T-helper 9 cell (primary cell): ENCODE measurements around the gene CCSER1.
"Not testable (repeated sequence)": the region's sequence is repeated elsewhere in the genome, so short reads cannot be mapped to it uniquely, and the experiment has no call there.

Source experiments
- DNase-seq: peaks from one replicate; pipeline ENCODE4 v3.0.0-alpha.2; 2020

CCSER1 gene

GRCh38 chr4:91317434-91317833, 1190.2 kb downstream of the CCSER1 start:
- DNase-seq = no peak

DNA sequence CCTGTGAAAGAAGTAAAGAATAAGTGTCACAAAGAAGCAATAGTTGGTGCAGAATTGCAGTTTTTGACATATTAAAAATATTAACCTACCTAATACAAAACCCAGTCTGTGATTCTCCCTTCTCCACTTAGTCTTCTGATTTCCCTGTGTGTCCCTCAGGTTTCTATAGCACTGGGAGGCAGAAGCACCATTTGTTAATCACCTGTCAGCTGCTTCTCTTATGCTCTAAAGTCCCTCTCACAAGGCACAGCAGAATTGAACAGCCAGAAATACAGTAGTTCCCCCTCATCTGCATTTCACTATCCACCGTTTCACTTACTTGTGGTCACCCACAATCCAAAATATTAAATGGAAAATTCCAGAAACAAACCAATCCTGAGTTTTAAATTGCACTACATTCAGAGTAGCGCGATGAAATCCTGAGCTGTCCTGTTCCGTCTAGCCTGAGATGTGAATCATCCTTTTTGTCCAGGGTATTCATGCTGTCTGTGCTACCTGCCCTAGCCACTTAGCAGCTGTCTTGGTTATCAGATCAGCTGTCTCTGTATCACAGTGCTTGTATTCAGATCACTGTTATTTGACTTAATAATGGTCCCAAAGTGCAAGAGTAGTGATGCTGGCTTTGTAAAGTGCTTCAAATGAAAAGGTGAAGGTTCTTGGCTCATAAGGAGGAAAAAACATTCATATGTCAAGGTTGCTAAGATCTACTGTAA, 1192.5 kb downstream of the CCSER1 start:
- DNase-seq = no peak

GRCh38 chr4:91322961-91323360, 1195.8 kb downstream of the CCSER1 start:
- no peak for DNase-seq

DNA sequence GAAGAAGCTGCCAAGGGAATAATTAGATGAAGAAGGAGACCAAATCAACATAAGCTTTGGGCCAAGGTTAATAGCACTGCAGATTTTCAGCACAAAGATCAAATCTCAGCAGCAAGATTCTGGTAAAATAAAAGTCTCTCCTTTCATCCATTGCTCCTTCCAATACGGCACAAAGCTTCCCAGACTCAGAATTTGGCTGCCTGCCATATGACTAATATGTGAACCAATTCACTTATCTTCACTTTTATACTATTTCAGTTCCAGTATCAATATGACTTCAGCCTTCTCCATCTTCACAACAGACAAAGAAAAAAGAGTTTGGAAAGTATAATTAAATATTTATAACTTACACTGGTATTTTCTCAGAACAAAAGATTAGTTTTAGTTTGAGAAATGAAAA, 1198.3 kb downstream of the CCSER1 start:
- no peak for DNase-seq

DNA sequence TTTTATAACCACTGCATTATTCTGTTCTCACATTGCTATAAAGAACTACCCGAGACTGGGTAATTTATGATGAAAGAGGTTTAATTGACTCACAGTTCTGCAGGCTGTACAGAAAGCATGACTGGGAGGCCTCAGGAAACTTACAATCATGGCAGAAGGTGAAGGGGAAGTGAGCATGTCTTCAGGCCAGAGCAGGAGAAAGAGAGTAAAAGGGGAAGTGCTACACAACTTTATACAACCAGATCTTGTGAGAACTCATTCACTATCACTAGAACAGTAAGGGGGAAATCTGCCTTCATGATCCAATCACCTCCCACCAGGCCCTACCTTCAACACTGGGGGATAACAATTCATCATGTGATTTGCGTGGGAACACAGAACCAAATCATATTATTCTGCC, 1199.0 kb downstream of the CCSER1 start:
- not testable (repeated sequence) for DNase-seq

DNA sequence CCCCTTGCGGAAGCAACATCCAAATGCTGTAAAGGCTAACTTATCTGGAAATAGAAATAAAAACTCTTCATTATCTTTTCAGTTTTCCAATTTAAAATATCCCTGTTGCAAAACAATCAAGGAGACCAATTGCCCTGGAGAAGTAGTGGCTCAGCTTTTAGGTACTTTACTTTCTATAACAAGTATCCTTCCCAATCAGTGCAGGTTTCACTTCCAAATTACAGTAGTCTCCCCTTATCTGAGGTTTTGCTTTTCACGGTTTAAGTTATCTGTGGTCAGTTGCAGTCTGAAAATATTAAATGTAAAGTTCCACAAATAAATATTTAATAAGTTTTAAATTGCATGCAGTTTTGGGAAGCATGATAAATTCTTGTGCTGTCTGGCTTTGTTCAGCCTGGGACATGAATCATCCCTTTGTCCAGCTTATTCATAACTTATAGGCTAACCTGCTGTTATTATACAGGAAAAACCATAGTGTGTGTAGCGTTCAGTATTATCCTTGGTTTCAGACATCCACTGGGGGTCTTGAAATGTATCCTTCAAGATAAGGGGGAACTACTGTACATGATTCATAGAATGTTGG, 1203.5 kb downstream of the CCSER1 start:
- DNase-seq = no peak

- DNase-seq = no peak
Observed at GRCh38 chr4:91340822-91341221, 1213.6 kb downstream of the CCSER1 start.

- no peak for DNase-seq
Observed at GRCh38 chr4:91345632-91346031, 1218.4 kb downstream of the CCSER1 start.

GRCh38 chr4:91356496-91356895, 1229.3 kb downstream of the CCSER1 start:
- DNase-seq = not testable (repeated sequence)

DNA sequence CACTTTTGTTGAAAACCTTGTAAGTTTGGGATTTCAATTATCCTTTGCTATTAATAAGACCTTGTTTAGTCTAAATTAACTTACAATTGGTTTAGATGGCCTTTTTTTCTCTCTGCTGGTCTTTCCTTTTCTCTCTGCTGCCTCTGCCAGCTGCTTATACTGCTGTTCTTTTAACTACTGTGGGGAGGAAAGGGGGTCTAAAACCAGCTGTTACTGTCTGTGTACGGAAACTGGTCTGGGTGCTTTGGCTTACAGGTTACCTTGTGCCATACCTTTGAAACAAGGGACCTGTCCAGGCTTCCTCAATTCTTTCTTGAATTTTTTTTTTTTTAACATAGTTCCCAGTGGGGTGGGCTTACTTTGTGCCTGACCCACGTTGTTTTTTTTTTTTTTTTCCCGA, 1230.8 kb downstream of the CCSER1 start:
- not testable (repeated sequence) for DNase-seq

- not testable (repeated sequence) for DNase-seq
Observed at GRCh38 chr4:91358621-91359020, 1231.4 kb downstream of the CCSER1 start.

GRCh38 chr4:91359041-91360031, 1232.1 kb downstream of the CCSER1 start:
- no peak for DNase-seq

DNA sequence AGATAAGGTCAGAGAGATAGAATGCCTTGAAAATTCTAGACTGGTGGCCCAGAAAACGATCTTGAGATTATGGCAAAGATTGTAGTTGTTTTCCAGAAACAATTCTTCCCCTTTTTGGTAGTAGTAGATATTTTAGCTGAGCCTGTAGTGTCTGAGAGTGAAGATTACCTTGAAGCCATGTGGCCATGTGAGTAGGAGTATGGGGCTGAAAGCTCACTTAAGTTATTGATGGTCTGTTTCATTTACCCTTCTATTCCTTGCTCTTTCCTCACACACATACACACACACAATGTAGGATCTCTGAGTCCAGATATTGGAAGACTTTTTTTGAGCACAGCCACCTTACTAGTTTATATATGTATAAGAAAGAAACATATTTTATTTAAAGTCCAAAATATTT, 1234.9 kb downstream of the CCSER1 start:
- no peak for DNase-seq

GRCh38 chr4:91366554-91366953, 1239.4 kb downstream of the CCSER1 start:
- DNase-seq = no peak

- DNase-seq = no peak
Observed at GRCh38 chr4:91369116-91369515, 1241.9 kb downstream of the CCSER1 start.

- no peak for DNase-seq
Observed at GRCh38 chr4:91373546-91373945, 1246.4 kb downstream of the CCSER1 start.

- not testable (repeated sequence) for DNase-seq
Observed at GRCh38 chr4:91405431-91405830, 1278.2 kb downstream of the CCSER1 start.

GRCh38 chr4:91422011-91422410, 1294.8 kb downstream of the CCSER1 start:
- no peak for DNase-seq

DNA sequence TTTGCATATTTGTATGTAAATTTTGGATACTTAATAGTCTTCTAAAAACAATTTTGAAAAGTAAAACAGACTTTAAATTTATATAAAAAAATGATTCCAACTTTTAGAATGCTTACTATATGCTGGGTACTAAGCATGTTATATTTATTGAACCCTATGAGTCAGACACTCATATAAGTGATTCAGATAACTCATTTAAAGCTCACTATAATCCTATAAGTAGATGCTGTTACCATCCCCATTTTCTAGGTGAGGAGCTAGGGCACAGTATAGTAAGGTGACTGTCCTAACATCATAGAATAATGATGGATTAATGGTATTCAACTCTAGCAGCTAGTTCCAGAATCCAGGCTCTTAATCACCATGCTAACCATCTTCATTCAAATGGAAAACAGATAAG, 1299.5 kb downstream of the CCSER1 start:
- DNase-seq = no peak

DNA sequence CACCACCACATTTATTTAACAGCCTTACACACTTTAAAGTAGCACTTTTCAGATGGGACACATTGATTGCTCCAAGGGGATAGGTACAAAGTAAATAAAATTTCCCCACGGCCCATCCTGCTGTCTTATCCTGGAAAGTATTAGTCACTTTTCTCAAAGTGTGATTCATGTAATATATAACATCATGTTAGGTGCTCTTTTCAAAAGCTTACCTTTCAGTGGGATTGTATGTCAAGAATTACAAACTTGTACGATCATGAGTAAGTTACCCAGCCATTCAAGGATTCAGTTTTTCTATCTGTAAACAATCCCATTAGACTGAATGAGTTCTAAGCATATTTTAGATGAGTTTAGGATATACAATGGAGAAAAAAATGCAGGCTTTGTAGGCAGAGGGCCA, 1300.0 kb downstream of the CCSER1 start:
- DNase-seq = no peak

DNA sequence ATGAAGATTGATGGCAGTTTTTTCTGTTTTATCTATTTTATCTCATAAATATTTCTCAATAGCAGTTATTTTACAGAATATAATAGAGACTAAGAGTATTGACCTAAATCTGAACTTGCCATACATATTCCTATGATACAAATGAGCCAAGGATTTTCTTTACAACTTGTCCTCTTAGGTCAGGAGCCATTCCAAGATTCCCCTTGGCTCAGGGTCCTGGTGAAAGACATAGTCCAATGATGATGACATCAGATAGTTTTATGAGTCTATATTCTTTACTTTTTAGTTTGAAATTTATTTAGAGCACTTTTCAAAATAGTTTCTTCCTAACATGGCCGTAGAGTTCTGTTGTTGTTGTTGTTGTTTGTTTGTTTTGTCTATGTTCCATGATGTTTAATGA, 1307.4 kb downstream of the CCSER1 start:
- DNase-seq = no peak

GRCh38 chr4:91436556-91436955, 1309.4 kb downstream of the CCSER1 start:
- no peak for DNase-seq

DNA sequence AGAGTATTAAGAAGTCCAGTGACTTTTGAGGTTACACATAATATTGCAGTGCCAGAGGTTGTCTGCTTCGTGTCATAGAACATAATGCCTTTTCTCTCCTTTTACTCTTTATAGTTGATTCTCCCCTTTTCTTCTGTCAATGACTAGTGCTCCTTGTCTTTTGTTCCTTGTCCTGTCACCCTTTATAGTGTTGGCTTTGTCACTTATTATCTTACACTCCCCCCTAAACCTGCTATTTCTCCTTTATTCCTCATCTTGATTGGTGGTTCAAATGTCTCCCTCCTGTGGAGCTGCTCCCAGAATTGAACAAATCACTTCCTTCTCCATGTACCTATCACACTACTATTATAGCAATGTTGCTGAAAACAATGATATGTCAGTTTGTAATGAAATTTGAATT, 1320.0 kb downstream of the CCSER1 start:
- DNase-seq = no peak
